H1 (cell line): ENCODE data around the gene BCL2. TPM values are rescaled to one million over a fixed set of nuclear protein-coding genes. Genes with fewer than 3 reads are reported as not detected.

Experiments
- CTCF ChIA-PET: fragments of 300-600 bp; sonication (Branson Sonifier 250); formaldehyde crosslinking; loops from one replicate; lab custom pipeline; 2021; ENCODE audit not compliant: partially characterized antibody; lab: Charles Lee
- POLR2A ChIA-PET: fragments of 300-600 bp; sonication (Branson Sonifier 250); formaldehyde crosslinking; loops from one replicate; lab custom pipeline; 2021; ENCODE audit warnings: inconsistent platforms; ENCODE audit not compliant: partially characterized antibody; lab: Charles Lee
- DNase-seq, 2 experiments: peaks; one replicate each; pipeline versions ENCODE4 v3.0.0 to v3.0.0-alpha.2; 2010 to 2022; ENCODE audit warnings: low spot score in 2 of 2, low read depth in 1 of 2, mixed read lengths in 1 of 2
- FAIRE-seq: peaks from 2 replicates; lab custom pipeline; 2011; peaks lifted over from hg19 to GRCh38; lab: Jason Lieb, UNC
- H2AFZ ChIP-seq: 2 replicates; pipeline ENCODE4 v1.8.1; 2012; ENCODE audit warnings: low read length, inconsistent platforms
- H2AK5ac ChIP-seq: 2 replicates; pipeline ENCODE4 v1.6.1; 2013; ENCODE audit warnings: low read depth, low read length
- H2BK120ac ChIP-seq: replicated peaks from 2 replicates; pipeline ENCODE3; 2013; ENCODE audit warnings: low read depth, low read length, inconsistent platforms
- H2BK12ac ChIP-seq: 2 replicates; pipeline ENCODE4 v1.6.1; 2013; ENCODE audit warnings: low read depth, low read length
- H2BK15ac ChIP-seq: 2 replicates; pipeline ENCODE4 v1.6.1; 2013; ENCODE audit warnings: low read length
- H2BK20ac ChIP-seq: 2 replicates; pipeline ENCODE4 v1.6.1; 2013; ENCODE audit warnings: low read length
- H2BK5ac ChIP-seq: 2 replicates; pipeline ENCODE4 v1.6.1; 2013; ENCODE audit warnings: low read depth, low read length
- H3K14ac ChIP-seq: 2 replicates; pipeline ENCODE4 v1.6.1; 2013; ENCODE audit warnings: inconsistent platforms; ENCODE audit not compliant: insufficient read length
- H3K18ac ChIP-seq: 2 replicates; pipeline ENCODE4 v1.6.1; 2013; ENCODE audit warnings: low read length; ENCODE audit errors: extremely low read depth
- H3K23ac ChIP-seq: 2 replicates; pipeline ENCODE4 v1.6.1; 2013; ENCODE audit warnings: inconsistent platforms; ENCODE audit not compliant: insufficient read length
- H3K23me2 ChIP-seq: 2 replicates; pipeline ENCODE4 v1.6.1; 2013; ENCODE audit warnings: low read depth, low read length
- H3K27ac ChIP-seq: 2 replicates; pipeline ENCODE4 v1.6.1; 2011; ENCODE audit warnings: low read depth, low read length, inconsistent platforms
- H3K27me3 ChIP-seq, 4 experiments: replicated peaks in 1 of 4; 1 replicate in 1 of 4; 2 replicates in 3 of 4; pipeline versions ENCODE4 v1.6.1 to v1.8.1; 2011 to 2013; ENCODE audit warnings: low read length in 3 of 4, mild to moderate bottlenecking in 3 of 4, inconsistent platforms in 2 of 4, mixed read lengths in 2 of 4, moderate library complexity in 1 of 4; ENCODE audit not compliant: control insufficient read depth in 3 of 4, insufficient read depth in 3 of 4; ENCODE audit errors: extremely low read depth in 1 of 4
- H3K36me3 ChIP-seq, 4 experiments: 2 replicates each; pipeline versions ENCODE4 v1.6.1 to v1.8.1; 2011 to 2013; ENCODE audit warnings: mild to moderate bottlenecking in 4 of 4, low read length in 3 of 4, moderate library complexity in 2 of 4, control low read depth in 1 of 4, inconsistent platforms in 1 of 4; ENCODE audit not compliant: insufficient read depth in 4 of 4, control insufficient read depth in 2 of 4
- H3K4ac ChIP-seq: replicated peaks from 2 replicates; pipeline ENCODE3; 2013; ENCODE audit warnings: low read length, low read depth, mixed read lengths, inconsistent platforms; ENCODE audit not compliant: insufficient read length
- H3K4me1 ChIP-seq, 4 experiments: replicated peaks in 1 of 4; 1 replicate in 1 of 4; 2 replicates in 3 of 4; pipeline versions ENCODE4 v1.6.1 to v1.8.1; 2011 to 2013; ENCODE audit warnings: low read length in 3 of 4, inconsistent platforms in 2 of 4, mixed read lengths in 1 of 4; ENCODE audit not compliant: insufficient read depth in 4 of 4, control insufficient read depth in 3 of 4
- H3K4me2 ChIP-seq, 2 experiments: 2 replicates each; pipeline versions ENCODE4 v1.6.1 to v1.8.1; 2011 to 2013; ENCODE audit warnings: low read depth in 2 of 2, low read length in 2 of 2, control low read depth in 1 of 2, inconsistent platforms in 1 of 2, mild to moderate bottlenecking in 1 of 2; ENCODE audit not compliant: insufficient read depth in 1 of 2
- H3K4me3 ChIP-seq, 4 experiments: fragments of 200-600, 300-600 bp in 1 of 4; sonication (generic), shearing (Covaris generic), sonication (Bioruptor Twin) in 1 of 4; 2 replicates each; pipeline versions ENCODE4 v1.5.1 to v1.8.1; 2011 to 2016; ENCODE audit warnings: low read length in 4 of 4, low read depth in 3 of 4, control low read depth in 2 of 4, inconsistent platforms in 2 of 4, mild to moderate bottlenecking in 2 of 4, mixed read lengths in 1 of 4, moderate library complexity in 1 of 4; ENCODE audit not compliant: insufficient read depth in 2 of 4; ENCODE audit errors: extremely low read depth in 1 of 4
- H3K56ac ChIP-seq: replicated peaks from 2 replicates; pipeline ENCODE3; 2013; ENCODE audit warnings: low read depth, mild to moderate bottlenecking, mixed read lengths, low read length, inconsistent platforms; ENCODE audit not compliant: insufficient read length
- H3K79me1 ChIP-seq: 2 replicates; pipeline ENCODE4 v1.6.1; 2013; ENCODE audit warnings: low read depth, low read length, control low read depth
- H3K79me2 ChIP-seq, 2 experiments: 2 replicates each; pipeline versions ENCODE4 v1.6.1 to v1.8.1; 2012 to 2013; ENCODE audit warnings: low read length in 2 of 2, mild to moderate bottlenecking in 2 of 2, inconsistent platforms in 1 of 2; ENCODE audit not compliant: insufficient read depth in 2 of 2, control insufficient read depth in 1 of 2
- H3K9ac ChIP-seq, 4 experiments: replicated peaks in 1 of 4; 1 replicate in 1 of 4; 2 replicates in 3 of 4; pipeline versions ENCODE4 v1.6.1 to v1.8.1; 2011 to 2013; ENCODE audit warnings: low read depth in 3 of 4, low read length in 3 of 4, control low read depth in 2 of 4, mild to moderate bottlenecking in 2 of 4, moderate library complexity in 2 of 4, inconsistent platforms in 1 of 4; ENCODE audit errors: extremely low read depth in 1 of 4
- H3K9me3 ChIP-seq, 2 experiments: 2 replicates each; pipeline versions ENCODE4 v1.6.1 to v1.8.1; 2012 to 2013; ENCODE audit warnings: mild to moderate bottlenecking in 2 of 2, moderate library complexity in 2 of 2, control low read depth in 1 of 2, inconsistent platforms in 1 of 2, low read depth in 1 of 2, low read length in 1 of 2, mixed read lengths in 1 of 2; ENCODE audit not compliant: insufficient read depth in 2 of 2
- H4K20me1 ChIP-seq, 2 experiments: replicated peaks in 1 of 2; 2 replicates each; pipeline versions ENCODE3 to v1.8.1; 2011 to 2013; ENCODE audit warnings: inconsistent platforms in 2 of 2, low read length in 2 of 2, mild to moderate bottlenecking in 1 of 2; ENCODE audit not compliant: insufficient read depth in 2 of 2, control insufficient read depth in 1 of 2
- H4K5ac ChIP-seq: 2 replicates; pipeline ENCODE4 v1.6.1; 2013; ENCODE audit warnings: low read length, low read depth, mixed read lengths, inconsistent platforms; ENCODE audit not compliant: insufficient read length
- H4K8ac ChIP-seq: 2 replicates; pipeline ENCODE4 v1.8.0; 2013; ENCODE audit warnings: mild to moderate bottlenecking, moderate library complexity, low read length, inconsistent platforms; ENCODE audit not compliant: insufficient read depth; ENCODE audit errors: extremely low read depth
- H4K91ac ChIP-seq: replicated peaks from 2 replicates; pipeline ENCODE3; 2013; ENCODE audit warnings: low read length, mixed read lengths, inconsistent platforms; ENCODE audit not compliant: insufficient read length
- CHD2 ChIP-seq: IDR thresholded peaks from 2 replicates; pipeline ENCODE4 v1.6.1; 2012; ENCODE audit warnings: low read length, improper control_type of control experiment
- EGR1 ChIP-seq: IDR thresholded peaks from 2 replicates; pipeline ENCODE4 v1.6.1; 2011; ENCODE audit warnings: low read depth, low read length, borderline replicate concordance
- EP300 ChIP-seq, 2 experiments: IDR thresholded peaks; 1 replicate in 1 of 2; 2 replicates in 1 of 2; pipeline ENCODE4 v1.6.1; 2011 to 2012; ENCODE audit warnings: low read depth in 2 of 2, low read length in 2 of 2, mild to moderate bottlenecking in 2 of 2, borderline replicate concordance in 1 of 2, inconsistent platforms in 1 of 2, moderate library complexity in 1 of 2
- HDAC6 ChIP-seq: IDR thresholded peaks from one replicate; pipeline ENCODE4 v1.7.1; 2012; ENCODE audit warnings: low read depth, mild to moderate bottlenecking, inconsistent platforms, low read length, moderate library complexity
- KDM4A ChIP-seq: IDR thresholded peaks from one replicate; pipeline ENCODE4 v1.7.1; 2012; ENCODE audit warnings: low read depth, mild to moderate bottlenecking, moderate library complexity, low read length, inconsistent platforms; ENCODE audit not compliant: severe bottlenecking
- MAFK ChIP-seq: IDR thresholded peaks from 2 replicates; pipeline ENCODE4 v1.6.1; 2012; ENCODE audit warnings: low read depth, mild to moderate bottlenecking, improper control_type of control experiment, low read length
- POLR2AphosphoS5 ChIP-seq: IDR thresholded peaks from 2 replicates; pipeline ENCODE4 v1.6.1; 2011; ENCODE audit warnings: low read depth, low read length
- SIX5 ChIP-seq: IDR thresholded peaks from 2 replicates; pipeline ENCODE4 v1.6.1; 2011; ENCODE audit warnings: mild to moderate bottlenecking, low read depth, low read length
- TAF1 ChIP-seq: IDR thresholded peaks from 2 replicates; pipeline ENCODE4 v1.6.1; 2011; ENCODE audit warnings: mild to moderate bottlenecking, low read depth, low read length
- TAF7 ChIP-seq: optimal IDR thresholded peaks from 2 replicates; pipeline ENCODE3; 2011; ENCODE audit warnings: low read depth, mild to moderate bottlenecking, inconsistent platforms, low read length, moderate library complexity, borderline replicate concordance
- YY1 ChIP-seq: IDR thresholded peaks from 2 replicates; pipeline ENCODE4 v1.6.1; 2011; ENCODE audit warnings: low read depth, mild to moderate bottlenecking, low read length
- WGBS, 2 experiments: shearing (Covaris generic) in 1 of 2; methylation state at CpG; one replicate each; pipeline versions ENCODE4 v1.1.6 to v1.1.7; 2013 to 2015; ENCODE audit warnings: low lambda C conversion rate in 2 of 2, mixed read lengths in 2 of 2, inconsistent platforms in 1 of 2, low coverage in 1 of 2, missing lambda C conversion rate in 1 of 2; ENCODE audit not compliant: insufficient replicate concordance in 2 of 2, insufficient coverage in 1 of 2, insufficient read length in 1 of 2; ENCODE audit errors: extremely low coverage in 1 of 2, missing lambda C conversion rate in 1 of 2; 5-methylcytosine and 5-hydroxymethylcytosine counted together
- polyA plus RNA-seq, 7 experiments: library from polyadenylated mRNA; depleted of rRNA in 3 of 7; stranded (reverse) in 5 of 7; unstranded in 2 of 7; fragments of >200 nt in 5 of 7; fragments of 200-250 nt in 2 of 7; gene quantifications; 1 replicate in 5 of 7; 2 replicates in 1 of 7; 4 replicates in 1 of 7; pipeline versions ENCODE4 v1.2.1 to v1.2.3, GENCODE V29; 2011 to 2013; ENCODE audit warnings: missing spikeins in 2 of 7, mixed read lengths in 2 of 7
- total RNA-seq: library from RNA; stranded (reverse); fragmentation: NEBNext Ultra II Directional; extraction: Animal tissue kit (Norgen Biotek cat#: 25700); gene quantifications from 2 replicates; pipeline ENCODE4 v1.2.1, GENCODE V29; 2021
- TF ChIP-seq, protein P1 (sequence below): IDR thresholded peaks from 2 replicates; pipeline ENCODE4 v1.6.1; 2012; ENCODE audit warnings: low read length, inconsistent platforms

BCL2 gene
- total and polyA plus RNA-seq, 2 of the 8 experiments (the other 6 are each of a cell fraction or from before 2014, with no cell fraction given): 0.59 to 4.5 TPM

DNA sequence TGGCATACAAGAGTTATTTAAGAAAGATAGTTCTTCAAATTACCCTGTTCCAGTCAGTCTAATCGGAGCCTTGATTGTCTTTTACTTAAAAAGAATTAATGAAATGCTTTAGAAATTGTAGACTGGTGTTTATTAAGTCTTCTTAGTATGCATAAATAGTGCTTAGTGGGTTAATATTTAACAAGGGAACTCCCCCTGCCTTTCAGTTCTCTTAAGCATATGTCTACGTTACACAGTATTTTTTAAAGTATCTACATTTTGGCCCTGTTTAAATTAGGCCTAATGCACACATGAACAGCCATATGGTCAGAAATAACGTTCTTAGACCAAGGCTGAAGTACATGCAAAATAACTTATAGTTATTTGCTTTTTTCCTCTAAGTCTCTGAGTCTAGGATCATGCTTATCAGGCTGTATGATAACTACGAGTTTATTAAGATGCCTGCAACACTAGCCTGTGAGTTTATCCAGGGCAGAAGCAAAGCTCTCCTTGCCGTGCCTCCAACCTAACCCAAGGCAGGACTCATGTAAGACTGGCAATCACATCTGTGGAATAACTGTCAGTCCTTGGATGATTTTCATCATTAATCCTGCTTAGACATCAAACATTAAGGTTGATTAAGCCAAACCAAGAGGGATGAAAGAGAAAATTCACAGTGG is 6.7 kb downstream of the BCL2 start:
- Histone ChIP-seq H2BK15ac (no peak overlapping the region), H3K4me1 (no peaks in the 10 kb centered on the region; a peak in 1 of 7 replicates), H4K5ac (no peak overlapping the region), H3K9me3 (no peaks in the 10 kb centered on the region), H2BK12ac (no peak overlapping the region), H3K79me1 (no peaks in the 10 kb centered on the region), H4K91ac (no peak overlapping the region), H3K18ac (no peak overlapping the region), H3K14ac (no peak overlapping the region), H2BK5ac (no peak overlapping the region), H3K9ac (no peak overlapping the region), H3K4ac (no peak overlapping the region), H3K27me3 (peaks cover 0 to 6% (median 4%) of the 10 kb centered on the region in 4 experiments; a peak in 3 of 7 replicates), H3K23me2 (no peaks in the 10 kb centered on the region), H3K27ac (no peak overlapping the region), H4K20me1 (peaks cover 0 to 3% of the 10 kb centered on the region in 2 experiments), H3K36me3 (no peaks in the 10 kb centered on the region), H3K56ac (no peak overlapping the region), H3K4me3 (no peak overlapping the region), H2AFZ (no peak overlapping the region), H2AK5ac (no peak overlapping the region), H4K8ac (no peak overlapping the region), H3K4me2 (no peak overlapping the region), H3K79me2 (no peaks in the 10 kb centered on the region; a peak in 1 of 4 replicates), H2BK20ac (no peak overlapping the region), H3K23ac (no peak overlapping the region), H2BK120ac (no peak overlapping the region)
- no peak for DNase-seq
- CTCF ChIA-PET: interaction anchor here (1.0 to 1.5 kb wide), 3 partner anchors 150 to 218 kb away, joined by 3 to 4 read pairs (median 3); no protein-coding TSS in a partner anchor
- POLR2A ChIA-PET: no interaction called here
- FAIRE-seq: no peak
- 87% methylated on average over 5 of the region's 5 CpGs; no CpG with 5 or more reads in 1 of the 2 experiments for WGBS, 2 experiments
- TF ChIP-seq SIX5 (no peak), TAF7 (no peak), POLR2AphosphoS5 (no peak), EP300 (IDR thresholded peaks at IDR 0.05; ENCODE audit: borderline replicate concordance in 1 of 2, low read depth in 2 of 2, low read length in 2 of 2) (no peak), HDAC6 (no peak), YY1 (no peak), CHD2 (no peak), KDM4A (no peak), EGR1 (no peak), TAF1 (no peak), MAFK (no peak)
- TF ChIP-seq, protein P1, sequence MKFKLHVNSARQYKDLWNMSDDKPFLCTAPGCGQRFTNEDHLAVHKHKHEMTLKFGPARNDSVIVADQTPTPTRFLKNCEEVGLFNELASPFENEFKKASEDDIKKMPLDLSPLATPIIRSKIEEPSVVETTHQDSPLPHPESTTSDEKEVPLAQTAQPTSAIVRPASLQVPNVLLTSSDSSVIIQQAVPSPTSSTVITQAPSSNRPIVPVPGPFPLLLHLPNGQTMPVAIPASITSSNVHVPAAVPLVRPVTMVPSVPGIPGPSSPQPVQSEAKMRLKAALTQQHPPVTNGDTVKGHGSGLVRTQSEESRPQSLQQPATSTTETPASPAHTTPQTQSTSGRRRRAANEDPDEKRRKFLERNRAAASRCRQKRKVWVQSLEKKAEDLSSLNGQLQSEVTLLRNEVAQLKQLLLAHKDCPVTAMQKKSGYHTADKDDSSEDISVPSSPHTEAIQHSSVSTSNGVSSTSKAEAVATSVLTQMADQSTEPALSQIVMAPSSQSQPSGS: no peak
